Stomach (tissue), 4 donors: ENCODE results near the gene SORCS2.

Experiments used
- POLR2A ChIP-seq, 4 donors: fragments of 450-650 bp; IDR thresholded peaks; one replicate each; pipeline ENCODE4 v1.6.1; 2016; ENCODE audit warnings: antibody characterized with exemption in 4 of 4, control low read depth in 2 of 4, mild to moderate bottlenecking in 1 of 4, moderate library complexity in 1 of 4
- TF ChIP-seq, protein P1 (sequence below), 7 experiments: fragments of 450-650 bp in 4 of 7; fragments of 200-600 bp in 3 of 7; sonication (generic) in 3 of 7; IDR thresholded peaks; one replicate each; pipeline ENCODE4 v1.5.1; 2016 to 2019; ENCODE audit warnings: antibody characterized with exemption in 7 of 7, control low read depth in 2 of 7, mild to moderate bottlenecking in 1 of 7

DNA sequence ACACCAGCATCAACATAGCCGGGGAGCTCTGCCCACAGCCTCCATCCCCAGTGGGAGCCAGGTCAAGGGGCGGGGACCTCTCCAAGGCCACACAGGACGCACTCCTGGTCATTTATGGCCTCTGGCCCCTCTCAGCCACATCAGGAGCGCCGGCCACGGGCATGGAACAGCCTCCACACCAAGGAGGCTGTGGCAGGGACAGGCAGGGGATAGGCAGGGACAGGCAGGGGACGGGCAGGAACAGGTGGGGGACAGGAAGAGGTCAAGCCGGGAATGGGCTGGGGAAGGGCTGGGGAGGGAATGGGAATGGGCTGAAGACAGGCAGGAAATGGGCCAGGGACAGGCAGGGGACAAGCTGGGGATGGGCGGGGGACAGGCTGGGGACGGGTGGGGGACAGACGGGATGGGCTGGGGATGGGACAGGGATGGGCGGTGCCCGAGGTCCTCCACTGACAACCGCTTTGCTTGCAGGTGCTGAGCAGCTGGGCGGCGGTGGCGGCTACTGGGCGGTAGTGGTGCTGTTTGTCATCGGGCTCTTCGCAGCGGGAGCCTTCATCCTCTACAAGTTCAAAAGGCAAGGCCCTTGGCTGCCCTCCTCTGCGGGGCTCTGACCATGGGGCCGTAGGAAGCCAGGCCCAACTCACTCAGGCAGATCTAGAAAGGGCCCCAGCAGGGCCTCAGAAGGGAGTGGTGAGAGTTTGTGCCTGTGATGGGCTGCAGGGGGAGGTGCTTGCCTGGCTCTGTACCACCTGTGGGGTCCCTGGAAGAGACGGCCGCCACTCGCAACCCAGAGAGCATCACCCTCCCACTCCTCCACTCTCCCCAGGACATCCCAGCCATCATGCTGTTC lies 541.7 kb downstream of the SORCS2 start:
- TF ChIP-seq, protein P1, sequence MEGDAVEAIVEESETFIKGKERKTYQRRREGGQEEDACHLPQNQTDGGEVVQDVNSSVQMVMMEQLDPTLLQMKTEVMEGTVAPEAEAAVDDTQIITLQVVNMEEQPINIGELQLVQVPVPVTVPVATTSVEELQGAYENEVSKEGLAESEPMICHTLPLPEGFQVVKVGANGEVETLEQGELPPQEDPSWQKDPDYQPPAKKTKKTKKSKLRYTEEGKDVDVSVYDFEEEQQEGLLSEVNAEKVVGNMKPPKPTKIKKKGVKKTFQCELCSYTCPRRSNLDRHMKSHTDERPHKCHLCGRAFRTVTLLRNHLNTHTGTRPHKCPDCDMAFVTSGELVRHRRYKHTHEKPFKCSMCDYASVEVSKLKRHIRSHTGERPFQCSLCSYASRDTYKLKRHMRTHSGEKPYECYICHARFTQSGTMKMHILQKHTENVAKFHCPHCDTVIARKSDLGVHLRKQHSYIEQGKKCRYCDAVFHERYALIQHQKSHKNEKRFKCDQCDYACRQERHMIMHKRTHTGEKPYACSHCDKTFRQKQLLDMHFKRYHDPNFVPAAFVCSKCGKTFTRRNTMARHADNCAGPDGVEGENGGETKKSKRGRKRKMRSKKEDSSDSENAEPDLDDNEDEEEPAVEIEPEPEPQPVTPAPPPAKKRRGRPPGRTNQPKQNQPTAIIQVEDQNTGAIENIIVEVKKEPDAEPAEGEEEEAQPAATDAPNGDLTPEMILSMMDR (IDR thresholded peaks at IDR 0.05) = no peak
- no peak for TF ChIP-seq POLR2A (IDR thresholded peaks at IDR 0.05)
